Stimulated activated CD4-positive, alpha-beta T cell treated with anti-CD3 and anti-CD28 coated beads, Interleukin-4, amount 100 ng/mL, for 1 hour (primary cell): ENCODE results near the gene PPP1R14C.
"Not testable (repeated sequence)": the region's sequence is repeated elsewhere in the genome, so short reads cannot be mapped to it uniquely, and the experiment has no call there.

Experiments
- DNase-seq: peaks from one replicate; pipeline ENCODE4 v3.0.0-alpha.2; 2020

PPP1R14C gene

DNA sequence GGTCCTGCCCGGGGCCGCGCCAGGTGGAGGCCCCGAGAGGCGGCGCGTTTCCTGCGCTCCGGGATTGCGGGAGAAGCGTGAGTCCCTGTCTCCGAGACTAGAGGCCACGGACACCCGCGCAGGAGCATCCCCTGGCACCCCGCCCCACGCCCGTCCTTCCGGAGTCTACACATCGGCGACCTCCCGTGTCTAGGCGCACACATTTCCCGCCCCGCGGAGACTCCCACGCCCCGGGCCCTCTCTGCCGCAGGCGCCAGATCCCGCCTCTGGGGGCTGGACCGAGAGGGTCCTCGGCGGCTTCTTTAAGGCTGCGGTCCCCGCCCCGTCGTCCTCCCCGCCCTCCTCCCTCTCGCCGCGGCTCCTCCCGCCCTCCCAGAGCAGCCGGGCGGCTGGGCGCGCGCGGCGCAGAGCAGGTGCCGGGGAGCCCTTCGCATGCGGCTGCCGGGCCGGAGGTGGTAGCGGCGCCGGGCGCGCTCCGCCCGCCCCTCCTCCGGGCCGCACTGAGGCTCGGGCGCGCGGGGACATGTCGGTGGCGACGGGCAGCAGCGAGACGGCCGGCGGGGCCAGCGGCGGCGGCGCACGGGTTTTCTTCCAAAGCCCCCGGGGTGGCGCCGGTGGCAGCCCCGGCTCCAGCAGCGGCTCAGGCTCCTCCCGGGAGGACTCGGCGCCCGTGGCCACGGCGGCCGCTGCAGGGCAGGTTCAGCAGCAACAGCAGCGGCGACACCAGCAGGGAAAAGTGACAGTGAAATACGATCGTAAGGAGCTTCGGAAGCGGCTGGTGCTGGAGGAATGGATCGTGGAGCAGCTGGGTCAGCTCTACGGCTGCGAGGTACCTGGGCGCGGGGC lies at the start of gene PPP1R14C:
PPP1R14C (plus strand) TSS at position 375 of the 846 bp plus-strand sequence; CDS start at position 524, 149 bp downstream.
- peak; percentile 10 for DNase-seq

DNA sequence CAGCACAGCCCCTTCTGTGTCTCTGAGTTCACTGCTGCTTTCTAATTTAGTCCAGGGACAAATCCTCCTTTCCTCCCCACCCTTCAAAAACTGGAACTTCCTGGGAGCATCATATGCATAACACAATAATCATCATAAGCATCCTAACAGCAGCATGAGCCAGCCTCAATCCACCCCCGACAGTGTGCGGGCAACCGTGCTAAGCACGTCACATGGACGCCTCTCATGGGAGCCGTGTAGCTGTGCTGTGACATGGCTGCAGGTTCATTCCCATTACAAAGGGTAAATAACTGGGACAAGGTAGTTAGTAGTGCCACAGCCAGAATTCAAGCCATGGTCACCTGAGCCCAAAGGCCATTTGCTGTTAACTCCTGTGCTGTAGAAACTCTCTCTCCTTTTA lies 49.4 kb upstream of the PPP1R14C start:
- DNase-seq, result no peak

DNA sequence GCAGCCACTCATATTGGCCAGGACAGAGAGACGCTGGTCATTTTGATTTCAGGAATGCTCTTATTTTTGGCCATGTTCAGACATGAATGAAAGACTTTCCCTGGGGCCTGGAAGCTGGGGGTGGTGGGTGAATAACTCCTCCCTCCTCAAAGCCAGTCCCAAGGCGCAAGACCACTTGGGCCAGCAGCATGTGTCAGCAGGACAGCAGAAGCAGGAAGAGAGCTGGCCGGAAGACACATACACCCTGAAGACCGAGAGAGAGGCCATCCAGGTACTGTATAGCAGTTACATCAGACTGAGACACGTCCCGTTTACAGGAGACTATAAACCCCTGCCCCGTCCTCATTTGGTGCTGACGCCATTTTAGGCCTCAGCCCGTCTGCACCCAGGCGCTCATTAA lies 44.7 kb upstream of the PPP1R14C start:
- no peak for DNase-seq

- DNase-seq, result no peak
Measured at GRCh38 chr6:150099546-150099945, 43.3 kb upstream of the PPP1R14C start.

- no peak for DNase-seq
Measured at GRCh38 chr6:150099953-150100352, 42.9 kb upstream of the PPP1R14C start.

GRCh38 chr6:150100745-150101144 lies 42.1 kb upstream of the PPP1R14C start:
- DNase-seq, result no peak

DNA sequence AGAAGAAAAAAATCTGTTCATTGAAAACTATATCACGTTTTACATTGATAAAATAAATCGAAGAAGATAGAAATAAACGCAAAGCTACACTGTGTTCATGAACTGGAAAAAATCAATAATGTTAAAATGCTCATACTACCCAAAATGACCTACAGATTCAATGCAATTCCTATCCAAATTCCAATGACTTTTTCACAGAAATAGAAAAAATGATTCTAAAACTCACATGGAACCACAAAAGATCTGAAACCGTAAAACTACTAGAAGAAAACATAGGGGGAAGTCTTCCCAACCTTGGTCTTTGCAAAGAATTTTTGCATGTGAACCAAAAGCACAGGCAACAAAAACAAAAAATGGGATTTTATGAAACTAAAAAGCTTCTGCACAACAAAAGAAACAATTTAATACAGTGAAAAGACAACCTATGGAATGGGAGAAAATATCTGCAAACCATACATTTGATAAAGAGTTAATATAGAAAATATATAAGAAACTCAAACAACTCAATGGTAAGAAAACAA lies 40.0 kb upstream of the PPP1R14C start:
- DNase-seq, result no peak

DNA sequence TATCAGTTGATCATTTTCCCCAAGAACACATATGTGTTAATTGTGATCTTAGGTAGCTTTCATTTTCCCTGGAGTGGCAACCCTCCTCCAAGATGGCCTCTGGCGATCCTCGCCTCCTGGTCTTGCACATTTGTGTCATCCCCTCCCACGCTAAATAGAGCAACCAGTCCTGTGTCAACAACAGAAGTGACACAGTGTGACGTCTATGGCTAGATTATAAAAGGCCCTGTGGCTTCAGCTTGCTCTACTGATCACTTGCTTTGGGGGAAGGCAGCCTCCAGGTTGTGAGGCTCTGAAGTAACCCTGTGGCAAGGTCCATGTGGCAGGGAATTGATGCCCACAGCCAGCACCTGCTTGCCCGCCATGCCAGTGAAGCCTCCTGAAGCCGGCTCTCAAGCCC lies 30.6 kb upstream of the PPP1R14C start:
- DNase-seq, result no peak

GRCh38 chr6:150115769-150116168 lies 27.1 kb upstream of the PPP1R14C start:
- no peak for DNase-seq

DNA sequence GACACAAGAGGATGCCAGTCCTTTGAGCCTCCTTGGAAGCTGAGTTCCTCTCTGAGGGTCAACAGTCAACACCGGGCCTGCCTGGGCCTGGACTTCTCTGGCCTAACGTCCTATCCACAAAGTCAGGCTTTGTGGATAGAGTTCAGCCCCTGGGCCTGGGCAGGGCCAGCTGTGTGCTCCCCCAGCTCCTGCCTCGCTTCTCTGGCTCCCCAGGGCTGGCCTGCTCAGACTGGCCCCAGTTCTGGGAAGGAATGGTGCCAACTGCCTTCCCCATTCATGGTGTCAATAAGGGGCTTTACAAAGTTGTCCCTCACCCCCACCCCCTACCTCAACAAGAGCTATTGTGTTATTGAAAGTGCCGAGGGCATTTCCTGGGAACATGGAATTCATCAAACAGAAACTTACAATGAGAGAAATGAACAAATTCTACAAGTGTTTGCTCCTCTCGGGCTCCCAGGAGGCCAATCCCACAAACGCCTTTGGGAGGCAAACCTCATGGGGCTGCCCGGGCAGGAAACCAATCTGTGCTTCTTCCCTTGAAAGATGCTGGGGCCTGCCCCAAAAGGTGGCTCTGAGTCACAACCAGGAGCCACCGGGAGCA lies 26.5 kb upstream of the PPP1R14C start:
- no peak for DNase-seq

- no peak for DNase-seq
Measured at GRCh38 chr6:150118203-150118602, 24.6 kb upstream of the PPP1R14C start.

- no peak for DNase-seq
Measured at GRCh38 chr6:150118627-150119026, 24.2 kb upstream of the PPP1R14C start.

- DNase-seq, result no peak
Measured at GRCh38 chr6:150119173-150119572, 23.7 kb upstream of the PPP1R14C start.

DNA sequence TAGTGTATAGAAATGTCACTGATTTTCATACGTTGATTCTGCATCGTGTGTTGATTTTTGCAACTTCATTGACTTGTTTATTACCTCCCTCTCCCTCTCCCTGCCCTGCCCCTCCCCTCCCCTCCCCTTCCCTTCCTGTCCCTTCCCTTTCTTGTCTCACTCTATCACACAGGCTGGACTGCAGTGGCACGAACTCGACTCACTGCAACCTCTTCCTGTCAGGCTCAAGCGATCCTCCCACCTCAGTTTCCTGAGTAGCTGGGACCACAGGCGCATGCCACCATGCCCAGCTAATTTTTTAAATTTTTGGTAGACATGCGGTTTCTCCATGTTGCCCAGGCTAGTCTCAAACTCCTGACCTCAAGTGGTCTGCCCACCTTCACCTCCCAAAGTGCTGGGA lies 19.2 kb upstream of the PPP1R14C start:
- DNase-seq, result no peak

DNA sequence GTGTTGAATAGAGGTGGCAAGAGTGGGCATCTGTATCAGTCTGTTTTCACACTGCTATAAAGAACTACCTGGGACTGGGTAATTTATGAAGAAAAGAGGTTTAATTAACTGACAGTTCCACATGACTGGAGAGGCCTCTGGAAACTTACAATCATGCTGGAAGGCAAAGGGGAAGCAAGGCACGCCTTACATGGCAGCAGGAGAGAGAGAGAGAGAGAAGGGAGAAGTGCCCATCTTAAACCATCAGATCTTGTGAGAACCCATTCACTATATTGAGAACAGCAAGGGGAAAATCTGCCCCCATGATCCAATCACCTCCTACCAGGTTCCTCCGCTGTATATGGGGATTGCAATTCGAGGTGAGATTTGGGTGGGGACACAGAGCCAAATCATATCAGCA lies 18.6 kb upstream of the PPP1R14C start:
- no peak for DNase-seq

GRCh38 chr6:150126641-150127291 lies 16.1 kb upstream of the PPP1R14C start:
- DNase-seq, result no peak

DNA sequence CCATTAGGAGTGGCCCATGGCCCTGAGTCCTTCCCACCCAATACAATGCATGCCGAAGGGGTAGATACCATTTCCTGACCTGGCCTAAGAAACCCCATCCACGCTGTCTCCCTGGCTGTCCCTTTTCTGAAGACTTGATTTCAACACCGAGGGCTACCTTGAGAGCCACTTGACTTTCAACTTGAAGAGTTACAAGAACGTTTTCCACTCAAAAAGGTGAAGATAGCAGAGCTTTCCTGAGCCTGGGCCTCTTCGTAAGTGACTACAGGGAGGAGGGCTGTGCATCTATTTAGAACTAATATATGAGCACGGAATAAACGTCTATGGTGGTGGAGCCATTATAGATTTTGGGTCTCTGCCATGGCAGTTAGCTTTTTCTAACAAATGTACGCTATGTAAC lies 14.4 kb upstream of the PPP1R14C start:
- no peak for DNase-seq

DNA sequence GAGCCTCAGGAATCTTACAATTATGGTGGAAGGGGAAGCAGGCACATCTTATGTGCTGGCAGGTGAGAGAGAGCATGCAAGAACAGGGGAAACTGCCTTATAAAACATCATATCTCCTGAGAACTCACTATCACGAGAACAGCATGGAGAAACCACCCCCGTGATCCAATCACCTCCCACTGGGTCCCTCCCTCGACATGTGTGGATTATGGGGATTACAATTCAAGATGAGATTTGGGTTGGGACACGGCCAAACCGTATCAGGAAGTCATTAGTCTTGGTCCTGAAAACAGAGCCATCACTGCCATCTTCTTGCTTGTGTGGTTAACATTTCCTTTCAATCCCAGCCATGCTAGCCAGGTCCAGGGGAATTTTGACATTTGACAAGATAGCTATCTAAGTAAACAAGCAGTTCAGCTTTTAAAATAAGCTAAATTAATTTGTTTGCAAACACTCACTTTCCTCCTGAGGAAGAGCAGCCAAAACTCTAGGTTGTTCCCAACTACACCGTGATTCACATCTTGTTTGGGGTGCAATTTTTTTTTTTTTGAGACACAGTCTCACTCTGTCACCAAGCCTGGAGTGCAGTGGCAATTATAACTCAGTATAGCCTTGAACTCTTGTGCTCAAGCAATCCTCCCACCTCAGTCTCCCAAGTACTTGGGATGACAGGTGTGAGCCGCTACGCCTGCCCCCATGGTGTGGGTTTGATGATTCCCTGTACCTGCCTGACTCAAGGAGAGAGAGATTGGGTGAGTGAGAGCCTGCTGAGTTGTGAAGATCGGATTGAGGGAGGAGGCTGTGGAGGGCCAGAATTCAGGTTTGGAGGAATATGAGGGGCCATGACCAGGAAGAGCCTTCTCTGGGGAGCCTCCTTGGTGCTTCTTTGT lies 13.0 kb upstream of the PPP1R14C start:
- no peak for DNase-seq

DNA sequence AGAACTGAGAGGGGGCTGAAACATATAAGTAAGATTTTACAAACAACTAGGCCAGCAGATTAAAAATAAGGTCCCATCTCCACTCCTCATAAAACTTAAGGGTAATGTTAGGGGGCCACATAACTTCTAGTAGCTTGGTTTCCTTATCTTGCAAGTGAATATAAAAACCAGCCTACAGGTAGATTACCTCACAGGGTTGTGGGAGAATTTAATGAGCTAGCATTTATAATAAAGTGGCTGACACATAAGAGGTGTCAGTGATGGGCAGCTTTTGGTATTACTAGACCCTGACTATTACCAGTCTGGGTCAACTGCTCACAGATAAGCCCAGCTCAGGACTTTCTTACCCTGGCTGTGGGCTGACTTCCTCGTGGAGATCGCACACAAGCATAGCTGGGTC lies 9.2 kb upstream of the PPP1R14C start:
- DNase-seq, result no peak

GRCh38 chr6:150134280-150134920 lies 8.4 kb upstream of the PPP1R14C start:
- DNase-seq, result no peak

- DNase-seq, result not testable (repeated sequence)
Measured at GRCh38 chr6:150137711-150138110, 5.1 kb upstream of the PPP1R14C start.

- no peak for DNase-seq
Measured at GRCh38 chr6:150138638-150139037, 4.2 kb upstream of the PPP1R14C start.
